Measurements from ENCODE around the gene ERAL1. TPM values are rescaled to one million over a fixed set of nuclear protein-coding genes. Genes with fewer than 3 reads are reported as not detected.
A peak's percentile ranks its signal among the peaks of the same experiment; 100 is the strongest.
"Not testable (repeated sequence)": the region's sequence is repeated elsewhere in the genome, so short reads cannot be mapped to it uniquely, and the experiment has no call there.

ERAL1 gene
- total RNA-seq, 1 donor from 2014 or later, result 37.2 TPM

GRCh38 chr17:28846231-28846630 lies 8.6 kb upstream of the ERAL1 start:
- intact Hi-C loops (cut with DNase I), result loop anchor here (10.0 kb wide), 1 partner anchor 81 kb away; no protein-coding TSS in a partner anchor

GRCh38 chr17:28846699-28847098 lies 8.1 kb upstream of the ERAL1 start:
- DNase-seq (ENCODE audit: missing footprints); ATAC-seq: not testable (repeated sequence)
- intact Hi-C loops (cut with DNase I), result loop anchor here (10.0 kb wide), 1 partner anchor 82 kb away; no protein-coding TSS in a partner anchor

More at GRCh38 chr17:28846231-28846630, 8.6 kb upstream of the ERAL1 start:
- DNase-seq (ENCODE audit: missing footprints) (no peak), ATAC-seq (no peak)

- not testable (repeated sequence) for ATAC-seq
- intact Hi-C loops (cut with DNase I), result loop anchor here (10.0 kb wide), 1 partner anchor 84 kb away; no protein-coding TSS in a partner anchor
- peak; percentile 81 for DNase-seq (ENCODE audit: missing footprints)
These were observed 6.1 kb upstream of the ERAL1 start for GRCh38 chr17:28848667-28849066.

- intact Hi-C loops (cut with DNase I), result loop anchor here (10.0 kb wide), 1 partner anchor 84 kb away; no protein-coding TSS in a partner anchor
- no peak for DNase-seq (ENCODE audit: missing footprints)
- ATAC-seq, result no peak
These were observed 5.5 kb upstream of the ERAL1 start for GRCh38 chr17:28849281-28849680.

GRCh38 chr17:28853295-28853694 lies 1.5 kb upstream of the ERAL1 start:
- intact Hi-C loops (cut with DNase I), result no loop called here
- DNase-seq (ENCODE audit: missing footprints) (no peak), ATAC-seq (no peak)

- intact Hi-C loops (cut with DNase I), result loop anchor here (2.0 kb wide), 1 partner anchor 41 kb away; the partner anchor contains the start of gene FLOT2
- ATAC-seq, result no peak
- DNase-seq (ENCODE audit: missing footprints), result no peak
These were observed 492 bp downstream of the ERAL1 start for GRCh38 chr17:28855336-28855679.

GRCh38 chr17:28856028-28856574 lies 1.3 kb downstream of the ERAL1 start:
- DNase-seq (ENCODE audit: missing footprints) (no peak), ATAC-seq (no peak)
- intact Hi-C loops (cut with DNase I), result no loop called here

GRCh38 chr17:28857905-28858800 lies 3.3 kb downstream of the ERAL1 start:
- intact Hi-C loops (cut with DNase I), result no loop called here
- ATAC-seq, result no peak
- peak; percentile 15 for DNase-seq (ENCODE audit: missing footprints)

- no peak for ATAC-seq
- DNase-seq (ENCODE audit: missing footprints), result no peak
- intact Hi-C loops (cut with DNase I), result no loop called here
These were observed 4.1 kb downstream of the ERAL1 start for GRCh38 chr17:28858801-28859355.

- DNase-seq (ENCODE audit: missing footprints) (no peak), ATAC-seq (no peak)
- intact Hi-C loops (cut with DNase I), result no loop called here
These were observed 5.6 kb downstream of the ERAL1 start for GRCh38 chr17:28860363-28860808.

- ATAC-seq, result peak; percentile 17
- DNase-seq (ENCODE audit: missing footprints), result peak; percentile 20
- intact Hi-C loops (cut with DNase I), result no loop called here
These were observed 6.8 kb downstream of the ERAL1 start for GRCh38 chr17:28861393-28862203.

- DNase-seq (ENCODE audit: missing footprints) (no peak), ATAC-seq (no peak)
- intact Hi-C loops (cut with DNase I), result no loop called here
These were observed 7.7 kb downstream of the ERAL1 start for GRCh38 chr17:28862561-28862960.

- ATAC-seq (no peak), DNase-seq (ENCODE audit: missing footprints) (no peak)
- intact Hi-C loops (cut with DNase I), result no loop called here
These were observed 9.1 kb downstream of the ERAL1 start for GRCh38 chr17:28863953-28864352.

- DNase-seq (ENCODE audit: missing footprints) (no peak), ATAC-seq (no peak)
- intact Hi-C loops (cut with DNase I), result no loop called here
These were observed 10.4 kb downstream of the ERAL1 start for GRCh38 chr17:28864991-28865849.

- intact Hi-C loops (cut with DNase I), result no loop called here
- DNase-seq (ENCODE audit: missing footprints) (no peak), ATAC-seq (no peak)
These were observed 11.3 kb downstream of the ERAL1 start for GRCh38 chr17:28865946-28866752.

- ATAC-seq, result no peak
- intact Hi-C loops (cut with DNase I), result no loop called here
- DNase-seq (ENCODE audit: missing footprints), result no peak
These were observed 12.5 kb downstream of the ERAL1 start for GRCh38 chr17:28867276-28867675.

- ATAC-seq (no peak), DNase-seq (ENCODE audit: missing footprints) (no peak)
- intact Hi-C loops (cut with DNase I), result no loop called here
These were observed 16.3 kb downstream of the ERAL1 start for GRCh38 chr17:28871056-28871579.

Data from Right ventricle myocardium inferior (tissue), 1 donor.